Astrocyte (in vitro differentiated cells and primary cell): Measurements from ENCODE around the gene DLK1. TPM values are rescaled to one million over a fixed set of nuclear protein-coding genes. Genes with fewer than 3 reads are reported as not detected.

Experiments used
- DNase-seq: peaks from one replicate; pipeline ENCODE4 v3.0.0-alpha.2; 2010; ENCODE audit warnings: low read depth
- FAIRE-seq: peaks from 2 replicates; lab custom pipeline; 2011; peaks lifted over from hg19 to GRCh38; lab: Jason Lieb, UNC
- H2AFZ ChIP-seq: 2 replicates; pipeline ENCODE4 v1.6.0; 2012; ENCODE audit warnings: low read depth, low read length, inconsistent platforms
- H3K27ac ChIP-seq: 2 replicates; pipeline ENCODE4 v1.5.1; 2011; ENCODE audit warnings: low read depth, low read length, inconsistent platforms
- H3K27me3 ChIP-seq: 2 replicates; pipeline ENCODE4 v1.6.0; 2011; ENCODE audit warnings: low read length, inconsistent platforms; ENCODE audit not compliant: insufficient read depth
- H3K36me3 ChIP-seq: 2 replicates; pipeline ENCODE4 v1.5.1; 2011; ENCODE audit warnings: low read length, inconsistent platforms; ENCODE audit not compliant: insufficient read depth
- H3K4me1 ChIP-seq: 2 replicates; pipeline ENCODE4 v1.5.1; 2011; ENCODE audit warnings: low read length, inconsistent platforms; ENCODE audit not compliant: insufficient read depth
- H3K4me2 ChIP-seq: 2 replicates; pipeline ENCODE4 v1.6.0; 2012; ENCODE audit warnings: low read length, inconsistent platforms
- H3K4me3 ChIP-seq: 2 replicates; pipeline ENCODE4 v1.5.1; 2011; ENCODE audit warnings: low read depth, mild to moderate bottlenecking, low read length, inconsistent platforms; ENCODE audit not compliant: insufficient read depth
- H3K79me2 ChIP-seq: 2 replicates; pipeline ENCODE4 v1.6.0; 2012; ENCODE audit warnings: mild to moderate bottlenecking, low read length, inconsistent platforms; ENCODE audit not compliant: insufficient read depth
- H3K9ac ChIP-seq: 2 replicates; pipeline ENCODE4 v1.6.0; 2012; ENCODE audit warnings: mild to moderate bottlenecking, low read length, inconsistent platforms
- H3K9me3 ChIP-seq: 2 replicates; pipeline ENCODE4 v1.5.1; 2012; ENCODE audit warnings: low read depth, mild to moderate bottlenecking, low read length, inconsistent platforms; ENCODE audit not compliant: insufficient read depth
- H4K20me1 ChIP-seq: 2 replicates; pipeline ENCODE4 v1.6.0; 2012; ENCODE audit warnings: low read length, inconsistent platforms; ENCODE audit not compliant: insufficient read depth
- H3K27ac Mint-ChIP-seq: one replicate; pipeline ENCODE4 v1.8.0; 2021; ENCODE audit warnings: mild to moderate bottlenecking, mixed read lengths; ENCODE audit not compliant: unreplicated experiment
- H3K27me3 Mint-ChIP-seq: one replicate; pipeline ENCODE4 v1.8.0; 2021; ENCODE audit warnings: low read depth, mixed read lengths; ENCODE audit not compliant: unreplicated experiment
- H3K36me3 Mint-ChIP-seq: one replicate; pipeline ENCODE4 v1.8.0; 2021; ENCODE audit warnings: low read depth, mixed read lengths; ENCODE audit not compliant: unreplicated experiment
- H3K4me1 Mint-ChIP-seq: one replicate; pipeline ENCODE4 v1.8.0; 2021; ENCODE audit warnings: low read depth, mixed read lengths; ENCODE audit not compliant: unreplicated experiment
- H3K4me3 Mint-ChIP-seq: one replicate; pipeline ENCODE4 v1.8.0; 2021; ENCODE audit warnings: mild to moderate bottlenecking, moderate library complexity, mixed read lengths; ENCODE audit not compliant: unreplicated experiment
- H3K9me3 Mint-ChIP-seq: one replicate; pipeline ENCODE4 v1.8.0; 2021; ENCODE audit warnings: mild to moderate bottlenecking, mixed read lengths; ENCODE audit not compliant: unreplicated experiment
- EZH2 ChIP-seq: IDR thresholded peaks from 2 replicates; pipeline ENCODE4 v1.6.1; 2012; ENCODE audit warnings: mild to moderate bottlenecking, low read length, inconsistent platforms; ENCODE audit not compliant: insufficient read depth
- total RNA-seq: library from RNA; stranded (reverse); gene quantifications from 2 replicates; pipeline ENCODE4 v1.2.1, GENCODE V29; 2021
- TF ChIP-seq, protein P1 (sequence below): IDR thresholded peaks from 2 replicates; pipeline ENCODE4 v1.5.1; 2011; ENCODE audit warnings: low read depth, mild to moderate bottlenecking, inconsistent platforms, low read length, moderate library complexity; ENCODE audit not compliant: insufficient read depth

DLK1 gene
- total RNA-seq, 1 donor from 2014 or later = 2.7 TPM

- DNase-seq = no peak
- no peak for FAIRE-seq
- Histone ChIP-seq H3K36me3 (no peaks in the 10 kb centered on the region), H3K27me3 (no peaks in the 10 kb centered on the region), H3K79me2 (no peaks in the 10 kb centered on the region), H3K27ac (no peak overlapping the region), H4K20me1 (no peaks in the 10 kb centered on the region), H3K9ac (no peak overlapping the region), H3K4me1 (peaks cover 6% of the 10 kb centered on the region), H3K9me3 (no peaks in the 10 kb centered on the region), H3K4me3 (no peak overlapping the region), H3K4me2 (no peak overlapping the region), H2AFZ (no peak overlapping the region)
- Mint-ChIP-seq H3K27ac (no peak overlapping the region), H3K4me3 (no peak overlapping the region), H3K9me3 (no peaks in the 10 kb centered on the region), H3K27me3 (peaks cover 33% of the 10 kb centered on the region), H3K4me1 (peaks cover 8% of the 10 kb centered on the region), H3K36me3 (peaks cover 4% of the 10 kb centered on the region)
- TF ChIP-seq, protein P1, sequence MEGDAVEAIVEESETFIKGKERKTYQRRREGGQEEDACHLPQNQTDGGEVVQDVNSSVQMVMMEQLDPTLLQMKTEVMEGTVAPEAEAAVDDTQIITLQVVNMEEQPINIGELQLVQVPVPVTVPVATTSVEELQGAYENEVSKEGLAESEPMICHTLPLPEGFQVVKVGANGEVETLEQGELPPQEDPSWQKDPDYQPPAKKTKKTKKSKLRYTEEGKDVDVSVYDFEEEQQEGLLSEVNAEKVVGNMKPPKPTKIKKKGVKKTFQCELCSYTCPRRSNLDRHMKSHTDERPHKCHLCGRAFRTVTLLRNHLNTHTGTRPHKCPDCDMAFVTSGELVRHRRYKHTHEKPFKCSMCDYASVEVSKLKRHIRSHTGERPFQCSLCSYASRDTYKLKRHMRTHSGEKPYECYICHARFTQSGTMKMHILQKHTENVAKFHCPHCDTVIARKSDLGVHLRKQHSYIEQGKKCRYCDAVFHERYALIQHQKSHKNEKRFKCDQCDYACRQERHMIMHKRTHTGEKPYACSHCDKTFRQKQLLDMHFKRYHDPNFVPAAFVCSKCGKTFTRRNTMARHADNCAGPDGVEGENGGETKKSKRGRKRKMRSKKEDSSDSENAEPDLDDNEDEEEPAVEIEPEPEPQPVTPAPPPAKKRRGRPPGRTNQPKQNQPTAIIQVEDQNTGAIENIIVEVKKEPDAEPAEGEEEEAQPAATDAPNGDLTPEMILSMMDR = no peak
- no peak for TF ChIP-seq EZH2
Measured at GRCh38 chr14:100698066-100698465, 28.6 kb upstream of the DLK1 start.

DNA sequence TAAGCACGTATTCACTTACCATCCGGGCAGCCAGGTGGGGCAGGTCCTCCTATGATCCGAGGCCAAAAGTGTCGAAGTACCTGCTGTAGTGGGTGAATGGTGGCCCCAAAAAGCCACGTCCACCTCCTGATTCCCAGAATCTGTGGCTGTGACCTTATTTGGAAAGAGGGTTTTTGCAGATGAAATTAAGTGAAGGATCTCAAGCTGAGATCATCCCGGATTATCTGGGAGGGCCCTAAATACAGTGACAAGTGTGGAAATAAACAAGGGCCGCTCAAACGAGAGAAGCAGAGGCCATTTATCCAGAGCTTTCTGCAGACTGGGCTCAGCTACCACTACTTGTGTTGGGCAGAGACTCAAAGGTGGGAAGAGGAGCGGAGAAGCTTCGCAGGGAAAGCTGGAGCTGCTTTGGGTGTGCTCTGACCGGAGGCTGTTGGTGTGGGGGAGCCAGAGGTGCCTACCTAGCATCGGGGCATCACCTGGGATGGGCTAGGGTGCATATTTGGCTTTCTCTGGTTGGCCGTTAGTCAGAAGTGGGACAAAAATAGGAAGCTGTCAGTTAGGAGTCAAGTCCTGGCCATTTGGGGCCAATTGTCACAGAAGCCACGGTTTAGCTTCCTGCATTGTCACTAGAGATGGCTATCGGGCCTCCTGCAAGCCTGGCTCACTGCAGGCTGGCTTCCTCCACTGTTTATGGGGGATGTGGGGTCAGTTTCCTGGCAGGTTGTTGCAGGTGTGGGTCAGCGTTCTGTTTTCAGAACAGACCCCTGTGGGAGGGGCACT, 27.8 kb upstream of the DLK1 start:
- H2AFZ ChIP-seq = no peak overlapping the region
- H3K79me2 ChIP-seq = no peaks in the 10 kb centered on the region
- no peaks in the 10 kb centered on the region for H3K36me3 ChIP-seq
- H3K36me3 Mint-ChIP-seq = peaks cover 4% of the 10 kb centered on the region
- H3K27ac ChIP-seq = no peak overlapping the region
- H4K20me1 ChIP-seq = no peaks in the 10 kb centered on the region
- TF ChIP-seq, protein P1 = no peak
- no peak for TF ChIP-seq EZH2
- DNase-seq (no peak), FAIRE-seq (no peak)
- no peaks in the 10 kb centered on the region for H3K4me1 ChIP-seq
- peaks cover 36% of the 10 kb centered on the region for H3K27me3 Mint-ChIP-seq
- H3K9ac ChIP-seq = no peak overlapping the region
- no peaks in the 10 kb centered on the region for H3K9me3 Mint-ChIP-seq
- H3K4me2 ChIP-seq = no peak overlapping the region
- no peaks in the 10 kb centered on the region for H3K9me3 ChIP-seq
- no peaks in the 10 kb centered on the region for H3K27me3 ChIP-seq
- H3K4me1 Mint-ChIP-seq = peaks cover 3% of the 10 kb centered on the region
- H3K4me3 Mint-ChIP-seq = no peak overlapping the region
- H3K27ac Mint-ChIP-seq = no peak overlapping the region
- no peak overlapping the region for H3K4me3 ChIP-seq

GRCh38 chr14:100701314-100701713, 25.4 kb upstream of the DLK1 start:
- Histone ChIP-seq H4K20me1 (no peaks in the 10 kb centered on the region), H3K27ac (no peak overlapping the region), H3K79me2 (no peaks in the 10 kb centered on the region), H3K27me3 (peaks cover 6% of the 10 kb centered on the region), H3K9ac (no peak overlapping the region), H3K4me1 (no peaks in the 10 kb centered on the region), H3K4me2 (no peak overlapping the region), H3K4me3 (no peak overlapping the region), H3K9me3 (no peaks in the 10 kb centered on the region), H3K36me3 (no peaks in the 10 kb centered on the region), H2AFZ (no peak overlapping the region)
- H3K4me3 Mint-ChIP-seq = no peak overlapping the region
- no peak for DNase-seq
- peaks cover 4% of the 10 kb centered on the region for H3K36me3 Mint-ChIP-seq
- TF ChIP-seq, protein P1 = no peak
- no peak for TF ChIP-seq EZH2
- no peaks in the 10 kb centered on the region for H3K9me3 Mint-ChIP-seq
- FAIRE-seq = no peak
- no peak overlapping the region for H3K27ac Mint-ChIP-seq
- peaks cover 3% of the 10 kb centered on the region for H3K4me1 Mint-ChIP-seq
- H3K27me3 Mint-ChIP-seq = peaks cover 58% of the 10 kb centered on the region
